Fibroblast of gingiva (primary cell): ENCODE measurements around the gene WNT1.

Experiments used
- DNase-seq: peaks from one replicate; pipeline ENCODE4 v3.0.0-alpha.2; 2011; ENCODE audit warnings: low read depth

WNT1 gene

GRCh38 chr12:49000346-49000745 lies 22.2 kb downstream of the WNT1 start:
- DNase-seq, result no peak

GRCh38 chr12:49008943-49009342 lies 30.8 kb downstream of the WNT1 start:
- DNase-seq, result no peak

- DNase-seq, result peak; percentile 28
Measured at GRCh38 chr12:49010092-49010668, 32.1 kb downstream of the WNT1 start.

GRCh38 chr12:49012739-49013138 lies 34.6 kb downstream of the WNT1 start:
- no peak for DNase-seq

- DNase-seq, result no peak
Measured at GRCh38 chr12:49013428-49013827, 35.3 kb downstream of the WNT1 start.

GRCh38 chr12:49014547-49014946 lies 36.4 kb downstream of the WNT1 start:
- peak; percentile 34 for DNase-seq

- no peak for DNase-seq
Measured at GRCh38 chr12:49015196-49015595, 37.1 kb downstream of the WNT1 start.

GRCh38 chr12:49017891-49018260 lies 39.8 kb downstream of the WNT1 start:
- peak; percentile 60 for DNase-seq

- peak; percentile 98 for DNase-seq
Measured at GRCh38 chr12:49018261-49019119, 40.4 kb downstream of the WNT1 start, which contains the start of gene PRKAG1. Gene PRKAG1, minus strand, starts transcription at chr12:49018776. Its CDS starts 36 bp downstream, at chr12:49018740.

GRCh38 chr12:49019120-49019430 lies 41.0 kb downstream of the WNT1 start:
- DNase-seq, result no peak

GRCh38 chr12:49019443-49020324 lies 41.6 kb downstream of the WNT1 start:
- peak; percentile 16 for DNase-seq

- DNase-seq, result no peak
Measured at GRCh38 chr12:49020441-49020840, 42.3 kb downstream of the WNT1 start.

- DNase-seq, result no peak
Measured at GRCh38 chr12:49021292-49021915, 43.3 kb downstream of the WNT1 start.

- no peak for DNase-seq
Measured at GRCh38 chr12:49022558-49023178, 44.5 kb downstream of the WNT1 start.

GRCh38 chr12:49023812-49024211 lies 45.7 kb downstream of the WNT1 start:
- no peak for DNase-seq

- DNase-seq, result no peak
Measured at GRCh38 chr12:49024543-49024942, 46.4 kb downstream of the WNT1 start.

- DNase-seq, result no peak
Measured at GRCh38 chr12:49025463-49025862, 47.3 kb downstream of the WNT1 start.

GRCh38 chr12:49026101-49026500 lies 48.0 kb downstream of the WNT1 start:
- no peak for DNase-seq

- DNase-seq, result no peak
Measured at GRCh38 chr12:49026678-49027480, 48.8 kb downstream of the WNT1 start.

- DNase-seq, result no peak
Measured at GRCh38 chr12:49027846-49028555, 49.9 kb downstream of the WNT1 start.
